Neural progenitor cell (in vitro differentiated cells): ENCODE results near the gene CISTR. TPM values are rescaled to one million over a fixed set of nuclear protein-coding genes. Genes with fewer than 3 reads are reported as not detected.

Experiments
- DNase-seq: peaks from one replicate; pipeline ENCODE4 v3.0.0-alpha.2; 2016; ENCODE audit warnings: low spot score
- H2AFZ ChIP-seq: fragments of 200-600 bp; sonication (generic); replicated peaks from 2 replicates; pipeline ENCODE4 v1.6.1; 2016; ENCODE audit warnings: antibody characterized with exemption
- H3F3A ChIP-seq: fragments of 200-600 bp; sonication (generic); 2 replicates; pipeline ENCODE4 v1.6.1; 2016; ENCODE audit warnings: antibody characterized with exemption, low read depth
- H3K27ac ChIP-seq: fragments of 200-600 bp; sonication (generic); 2 replicates; pipeline ENCODE4 v1.5.1; 2016; ENCODE audit warnings: mild to moderate bottlenecking
- H3K27me3 ChIP-seq: fragments of 200-600 bp; sonication (generic); 2 replicates; pipeline ENCODE4 v1.6.1; 2016; ENCODE audit warnings: mild to moderate bottlenecking, moderate library complexity
- H3K36me3 ChIP-seq: fragments of 200-600 bp; sonication (generic); 2 replicates; pipeline ENCODE4 v1.5.1; 2016
- H3K4me1 ChIP-seq: fragments of 200-600 bp; sonication (generic); 2 replicates; pipeline ENCODE4 v1.6.1; 2016; ENCODE audit warnings: mixed run types
- H3K4me2 ChIP-seq: fragments of 200-600 bp; sonication (generic); 2 replicates; pipeline ENCODE4 v1.6.1; 2016
- H3K4me3 ChIP-seq: fragments of 200-600 bp; sonication (generic); 2 replicates; pipeline ENCODE4 v1.5.1; 2016
- H3K79me2 ChIP-seq: fragments of 200-600 bp; sonication (generic); 2 replicates; pipeline ENCODE4 v1.6.1; 2016; ENCODE audit warnings: low read depth
- H3K9ac ChIP-seq: fragments of 200-600 bp; sonication (generic); 2 replicates; pipeline ENCODE4 v1.6.1; 2016
- H3K9me3 ChIP-seq: fragments of 200-600 bp; sonication (generic); 2 replicates; pipeline ENCODE4 v1.5.1; 2016; ENCODE audit warnings: low read depth
- H4K20me1 ChIP-seq: fragments of 200-600 bp; sonication (generic); 2 replicates; pipeline ENCODE4 v1.6.1; 2016; ENCODE audit warnings: low read depth
- H3K27ac Mint-ChIP-seq: 3 replicates; pipeline ENCODE4 v1.8.0; 2021; ENCODE audit warnings: mixed read lengths
- H3K27me3 Mint-ChIP-seq: 2 replicates; pipeline ENCODE4 v1.8.0; 2022; ENCODE audit warnings: low read depth, mild to moderate bottlenecking, inconsistent platforms, moderate library complexity, mixed read lengths; ENCODE audit not compliant: insufficient read depth
- H3K36me3 Mint-ChIP-seq: 3 replicates; pipeline ENCODE4 v1.8.0; 2021; ENCODE audit warnings: mixed read lengths
- H3K4me1 Mint-ChIP-seq: 3 replicates; pipeline ENCODE4 v1.8.0; 2021; ENCODE audit warnings: mixed read lengths
- H3K4me3 Mint-ChIP-seq: 3 replicates; pipeline ENCODE4 v1.8.0; 2021; ENCODE audit warnings: mild to moderate bottlenecking, moderate library complexity, mixed read lengths
- H3K9me3 Mint-ChIP-seq: 3 replicates; pipeline ENCODE4 v1.8.0; 2020; ENCODE audit warnings: mixed read lengths
- CTCF ChIP-seq: fragments of 200-600 bp; sonication (generic); IDR thresholded peaks from 2 replicates; pipeline ENCODE4 v1.5.1; 2017; ENCODE audit warnings: antibody characterized with exemption, mild to moderate bottlenecking
- EZH2 ChIP-seq: fragments of 200-600 bp; sonication (generic); IDR thresholded peaks from 2 replicates; pipeline ENCODE4 v1.6.1; 2017; ENCODE audit warnings: antibody characterized with exemption, mild to moderate bottlenecking, moderate library complexity
- EZH2phosphoT487 ChIP-seq: fragments of 200-600 bp; sonication (generic); IDR thresholded peaks from 2 replicates; pipeline ENCODE4 v1.6.1; 2017; ENCODE audit warnings: antibody characterized with exemption
- total RNA-seq: library from RNA; depleted of rRNA; stranded (reverse); fragments of >200 nt; gene quantifications from 2 replicates; pipeline ENCODE4 v1.2.3, GENCODE V29; 2015; ENCODE audit warnings: low replicate concordance

Gene CISTR
- total RNA-seq, 1 donor from 2014 or later = not detected

GRCh38 chr12:53752621-53753020 lies 842 bp upstream of the CISTR start:
- H3K79me2 ChIP-seq = no peaks in the 10 kb centered on the region
- Mint-ChIP-seq H3K27me3 (no peaks in the 10 kb centered on the region), H3K36me3 (no peaks in the 10 kb centered on the region), H3K27ac (no peak overlapping the region), H3K9me3 (no peaks in the 10 kb centered on the region), H3K4me3 (no peak overlapping the region), H3K4me1 (peaks cover 24% of the 10 kb centered on the region)
- H3K27ac ChIP-seq = no peak overlapping the region
- H3K36me3 ChIP-seq = no peaks in the 10 kb centered on the region
- no peak overlapping the region for H3K9ac ChIP-seq
- TF ChIP-seq EZH2 (no peak), CTCF (no peak), EZH2phosphoT487 (no peak)
- H4K20me1 ChIP-seq = no peaks in the 10 kb centered on the region
- no peak overlapping the region for H2AFZ ChIP-seq
- H3K4me2 ChIP-seq = peak overlapping the region; percentile 100
- peak overlapping the region; percentile 67 for H3K4me3 ChIP-seq
- DNase-seq = no peak
- peaks cover 29% of the 10 kb centered on the region for H3F3A ChIP-seq
- H3K9me3 ChIP-seq = no peaks in the 10 kb centered on the region
- H3K27me3 ChIP-seq = peaks cover 93% of the 10 kb centered on the region
- peaks cover 63% of the 10 kb centered on the region for H3K4me1 ChIP-seq

GRCh38 chr12:53752192-53752601 lies 418 bp upstream of the CISTR start:
- no peaks in the 10 kb centered on the region for H3K79me2 ChIP-seq
- no peaks in the 10 kb centered on the region for H4K20me1 ChIP-seq
- H3K4me2 ChIP-seq = peak overlapping the region; percentile 100
- no peaks in the 10 kb centered on the region for H3K9me3 Mint-ChIP-seq
- peaks cover 29% of the 10 kb centered on the region for H3F3A ChIP-seq
- H3K4me3 Mint-ChIP-seq = no peak overlapping the region
- H3K27me3 ChIP-seq = peaks cover 93% of the 10 kb centered on the region
- H3K36me3 Mint-ChIP-seq = no peaks in the 10 kb centered on the region
- no peaks in the 10 kb centered on the region for H3K9me3 ChIP-seq
- H3K27ac ChIP-seq = no peak overlapping the region
- H3K9ac ChIP-seq = no peak overlapping the region
- DNase-seq = no peak
- H2AFZ ChIP-seq = peak overlapping the region; percentile 95
- peaks cover 3% of the 10 kb centered on the region for H3K27me3 Mint-ChIP-seq
- H3K4me1 Mint-ChIP-seq = peaks cover 20% of the 10 kb centered on the region
- peaks cover 63% of the 10 kb centered on the region for H3K4me1 ChIP-seq
- peak; percentile 23 for TF ChIP-seq EZH2phosphoT487
- no peak for TF ChIP-seq CTCF
- peak; percentile 62 for TF ChIP-seq EZH2
- H3K27ac Mint-ChIP-seq = no peak overlapping the region
- no peaks in the 10 kb centered on the region for H3K36me3 ChIP-seq
- H3K4me3 ChIP-seq = peak overlapping the region; percentile 67

DNA sequence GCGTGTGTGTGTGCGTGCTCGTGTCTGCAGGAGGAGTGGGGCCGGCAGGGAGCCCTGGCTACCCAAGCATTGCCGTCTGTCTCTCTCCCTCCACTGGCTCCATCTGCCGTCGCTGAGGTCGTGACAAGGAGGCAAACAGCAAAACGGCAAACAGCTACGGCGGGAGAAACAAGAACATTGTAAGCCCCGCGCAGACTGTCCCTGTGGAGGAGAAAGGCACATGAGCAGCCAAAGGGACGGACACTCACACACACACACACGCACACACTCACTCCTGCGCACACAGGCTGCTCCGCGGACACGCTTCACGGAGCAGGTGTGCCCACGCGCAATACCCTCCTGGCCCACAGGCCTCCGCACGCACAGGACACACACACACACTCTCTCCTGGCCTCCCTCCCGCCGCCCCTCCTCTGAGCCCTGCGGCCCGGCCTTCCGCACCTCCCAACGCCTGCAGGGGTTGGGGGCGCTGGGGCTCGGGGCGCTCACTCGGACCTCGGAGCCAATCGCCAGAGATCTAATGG lies 905 bp downstream of the CISTR start:
- Histone ChIP-seq H3K9ac (no peak overlapping the region), H3K4me1 (peaks cover 57% of the 10 kb centered on the region), H3K36me3 (no peaks in the 10 kb centered on the region), H2AFZ (peak overlapping the region; percentile 95), H3K27me3 (peaks cover 98% of the 10 kb centered on the region), H3K9me3 (no peaks in the 10 kb centered on the region), H3K4me2 (peak overlapping the region; percentile 100), H3K79me2 (no peaks in the 10 kb centered on the region), H3K27ac (no peak overlapping the region), H3F3A (peaks cover 24% of the 10 kb centered on the region), H4K20me1 (no peaks in the 10 kb centered on the region), H3K4me3 (peak overlapping the region; percentile 67)
- Mint-ChIP-seq H3K4me3 (no peak overlapping the region), H3K9me3 (no peaks in the 10 kb centered on the region), H3K36me3 (no peaks in the 10 kb centered on the region), H3K4me1 (peaks cover 13% of the 10 kb centered on the region), H3K27me3 (peaks cover 5% of the 10 kb centered on the region), H3K27ac (peak overlapping the region; percentile 74)
- TF ChIP-seq CTCF (no peak), EZH2 (no peak), EZH2phosphoT487 (no peak)
- peak; percentile 67 for DNase-seq
